GM19193 (cell line): ENCODE data around the gene CRKL.

Experiments
- POLR2A ChIP-seq: IDR thresholded peaks from 4 replicates; pipeline ENCODE4 v1.6.1; 2011; ENCODE audit not compliant: insufficient read depth, insufficient read length; ENCODE audit errors: extremely low read depth

The CRKL gene

GRCh38 chr22:20922141-20922751 lies 5.0 kb downstream of the CRKL start:
- TF ChIP-seq POLR2A: no peak

- TF ChIP-seq POLR2A: no peak
Observed at GRCh38 chr22:20926243-20926642, 9.0 kb downstream of the CRKL start.

DNA sequence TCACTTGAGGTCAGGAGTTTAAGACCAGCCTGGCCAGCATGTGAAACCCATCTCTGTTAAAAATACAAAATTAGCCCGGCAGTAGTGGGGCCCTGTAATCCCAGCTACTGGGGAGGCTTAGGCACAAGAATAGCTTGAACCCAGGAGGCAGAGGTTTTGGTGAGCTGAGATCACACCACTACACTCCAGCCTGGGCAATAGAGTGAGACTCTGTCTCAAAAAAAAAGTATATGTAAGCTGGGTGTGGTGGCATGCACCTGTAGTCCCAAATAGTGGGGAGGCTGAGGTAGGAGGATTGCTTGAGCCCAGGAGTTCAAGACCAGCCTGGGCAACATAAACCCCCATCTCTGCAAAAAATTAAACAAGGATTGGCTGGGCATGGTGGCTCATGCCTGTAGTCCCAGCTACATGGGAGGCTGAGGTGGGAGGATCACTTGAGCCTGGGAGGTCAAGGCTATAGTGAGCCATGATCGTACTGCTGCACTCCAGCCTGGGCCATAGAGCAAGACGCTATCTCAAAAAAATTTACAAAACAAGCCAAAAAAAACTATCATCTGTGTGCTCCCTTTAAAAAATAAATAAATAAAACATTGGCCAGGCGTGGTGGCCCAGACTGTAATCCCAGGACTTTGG lies 10.8 kb downstream of the CRKL start:
- no peak for TF ChIP-seq POLR2A

DNA sequence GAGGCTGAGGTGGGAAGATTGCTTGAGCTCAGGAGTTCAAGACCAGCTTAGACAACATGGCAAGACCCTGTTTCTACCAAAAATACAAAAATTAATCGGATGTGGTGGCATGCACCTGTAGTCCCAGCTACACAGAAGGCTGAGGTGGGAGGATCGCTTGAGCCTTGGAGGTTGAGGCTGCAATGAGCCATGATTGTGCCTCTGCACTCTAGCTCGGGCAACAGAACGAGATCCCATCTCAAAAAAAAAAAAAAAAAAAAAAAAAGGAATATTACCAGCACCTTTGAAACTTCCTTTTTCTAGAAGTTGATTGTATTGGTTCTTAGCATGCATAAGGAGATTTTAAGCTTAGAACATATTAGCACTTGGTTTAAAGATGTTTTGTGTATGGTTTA lies 11.4 kb downstream of the CRKL start:
- no peak for TF ChIP-seq POLR2A

DNA sequence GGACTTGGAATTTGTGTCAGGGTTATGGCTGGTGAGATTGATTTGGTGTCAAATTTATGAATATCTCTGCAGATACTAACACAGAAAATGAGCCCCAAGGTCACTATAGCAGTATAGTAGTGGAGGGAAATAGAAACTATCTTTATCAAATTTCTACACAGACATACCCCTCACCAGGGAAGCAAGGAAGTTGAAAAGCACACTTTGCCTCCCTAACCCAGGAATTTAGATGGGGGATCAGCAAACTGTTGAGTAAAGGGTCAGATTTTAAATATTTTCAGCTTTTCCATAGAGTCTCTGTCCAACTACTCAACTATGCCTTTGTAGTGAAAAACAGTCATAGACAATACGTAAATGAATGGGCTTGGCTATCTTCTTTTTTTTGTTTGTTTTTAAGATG lies 12.8 kb downstream of the CRKL start:
- TF ChIP-seq POLR2A: no peak

DNA sequence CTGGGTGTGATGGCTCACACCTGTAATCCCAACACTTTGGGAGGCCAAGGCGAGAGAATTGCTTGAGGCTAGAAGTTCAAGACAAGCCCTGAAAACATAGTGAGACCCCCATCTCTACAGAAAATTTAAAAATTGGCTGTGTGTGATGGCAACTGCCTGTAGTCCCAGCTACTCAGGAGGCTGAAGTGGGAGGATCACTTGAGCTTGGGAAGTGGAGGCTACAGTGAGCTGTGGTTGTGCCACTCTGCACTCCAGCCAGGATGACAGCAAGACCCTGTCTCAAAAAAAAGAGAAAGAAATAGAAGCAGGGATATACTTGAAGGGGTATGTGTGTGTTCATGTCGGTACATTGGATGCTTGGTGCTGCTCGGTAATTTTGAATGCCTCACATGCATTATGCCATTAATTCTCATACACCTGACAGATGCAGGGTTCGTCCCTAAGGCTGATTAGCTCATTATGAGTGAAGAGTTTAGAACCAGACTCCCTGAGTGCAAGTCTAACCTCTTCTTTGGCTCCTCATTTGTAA lies 14.0 kb downstream of the CRKL start:
- no peak for TF ChIP-seq POLR2A

GRCh38 chr22:20933910-20934309 lies 16.7 kb downstream of the CRKL start:
- no peak for TF ChIP-seq POLR2A

DNA sequence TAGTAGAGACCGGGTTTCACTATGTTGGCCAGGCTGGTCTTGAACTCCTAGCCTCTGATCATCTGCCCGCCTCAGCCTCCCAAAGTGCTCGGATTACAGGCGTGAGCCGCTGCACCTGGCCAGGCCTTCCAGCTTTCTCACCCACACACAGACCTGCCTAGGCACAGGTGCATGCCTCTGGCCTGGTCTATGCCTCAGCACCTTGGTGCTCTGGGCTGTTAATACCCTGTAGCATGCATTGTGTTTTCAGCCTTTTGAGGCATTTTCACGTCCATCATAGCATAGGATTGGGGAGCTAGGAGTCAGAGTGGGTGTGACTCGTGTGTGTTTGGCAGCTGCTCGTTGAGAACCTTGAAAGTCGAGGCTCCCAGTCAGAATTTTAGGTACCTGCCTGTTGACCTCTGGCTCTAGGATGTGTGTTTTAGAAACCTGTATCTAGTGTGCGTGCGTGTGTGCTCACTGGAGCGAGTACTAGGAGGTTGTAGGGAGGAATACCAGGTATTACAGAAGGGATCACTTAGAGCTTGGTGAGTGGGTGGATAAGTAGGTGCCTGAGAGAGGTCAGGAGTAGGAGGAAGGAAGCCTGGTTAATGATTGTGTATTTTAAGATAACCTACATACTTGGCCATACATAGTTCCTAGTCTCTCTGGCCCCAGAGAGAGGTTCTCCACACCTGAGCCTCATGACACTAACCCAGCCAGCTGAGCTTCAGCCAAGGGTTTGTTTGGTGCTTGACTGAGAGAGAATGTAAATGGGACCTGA lies 20.0 kb downstream of the CRKL start:
- no peak for TF ChIP-seq POLR2A

DNA sequence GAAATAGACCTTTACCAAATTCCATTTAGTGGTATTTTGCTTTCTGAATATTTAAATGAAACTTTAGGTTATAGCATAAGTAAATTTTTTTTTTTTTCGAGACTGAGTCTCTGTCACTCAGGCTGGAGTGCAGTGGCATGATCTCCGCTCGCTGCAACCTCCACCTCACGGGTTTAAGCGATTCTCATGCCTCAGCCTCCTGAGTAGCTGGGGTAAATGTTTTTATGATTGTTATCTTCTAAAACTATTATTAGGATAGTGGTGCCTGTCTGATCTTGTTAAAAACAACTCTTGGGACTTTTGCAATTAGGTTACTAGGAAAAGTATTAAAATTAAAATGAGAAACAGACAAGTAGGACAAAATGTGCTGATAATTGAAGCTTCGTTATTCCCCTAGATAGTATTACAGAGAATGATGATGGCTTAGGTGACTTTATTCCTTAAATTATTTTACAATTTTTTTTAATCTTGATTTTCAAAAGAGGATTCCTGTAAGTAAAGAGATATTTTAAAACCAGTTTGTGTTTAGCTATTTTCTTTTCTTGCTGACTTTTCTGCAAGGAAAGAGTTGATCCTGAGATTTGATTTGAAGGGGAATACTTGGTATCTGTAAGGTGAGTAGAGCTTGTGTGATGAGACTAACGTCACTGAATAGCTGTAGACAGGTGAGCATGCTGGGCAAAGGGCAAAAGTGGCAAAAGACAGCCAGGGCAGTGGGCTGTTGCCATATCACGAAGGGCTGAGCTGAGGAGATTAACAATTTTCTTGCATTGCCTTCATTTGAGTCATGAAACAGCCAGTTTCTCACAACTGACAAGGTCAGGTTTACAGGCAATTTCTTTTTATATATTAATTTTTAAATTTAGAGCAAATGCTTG lies 20.8 kb downstream of the CRKL start:
- no peak for TF ChIP-seq POLR2A

DNA sequence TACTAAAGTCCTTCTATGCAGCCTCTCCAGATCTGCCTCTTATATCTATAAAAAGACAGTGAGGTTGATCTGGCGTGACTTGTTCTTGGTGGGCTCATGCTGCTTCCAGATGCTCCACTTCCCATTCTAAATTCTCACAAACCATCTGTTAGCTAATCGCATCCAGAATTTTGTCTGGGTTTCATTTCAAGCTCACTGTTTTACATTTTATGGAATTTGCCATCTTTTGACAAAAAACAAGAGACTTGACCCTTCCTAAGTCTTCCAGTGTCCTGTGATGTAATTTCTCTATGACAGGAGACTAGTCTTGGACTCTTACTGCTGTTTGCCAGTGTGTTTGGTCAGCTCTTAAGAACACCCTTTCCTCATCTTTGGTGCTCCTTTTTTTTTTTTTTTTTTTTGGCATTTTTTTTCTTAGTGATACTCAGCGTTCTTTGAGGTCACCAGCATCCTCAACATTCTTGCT lies 23.0 kb downstream of the CRKL start:
- no peak for TF ChIP-seq POLR2A

GRCh38 chr22:20940904-20941385 lies 23.7 kb downstream of the CRKL start:
- no peak for TF ChIP-seq POLR2A

- TF ChIP-seq POLR2A: no peak
Observed at GRCh38 chr22:20943104-20943933, 26.1 kb downstream of the CRKL start.

GRCh38 chr22:20944042-20944441 lies 26.8 kb downstream of the CRKL start:
- no peak for TF ChIP-seq POLR2A

GRCh38 chr22:20945578-20945934 lies 28.3 kb downstream of the CRKL start:
- TF ChIP-seq POLR2A: no peak
